HG02642 (cell line): Measurements from ENCODE around the gene NDUFA13.

ENCODE experiments used
- ATAC-seq: cut with Tn5 transposase; IDR thresholded peaks from one replicate; pipeline ENCODE4 v1.9.1; 2021; ENCODE audit warnings: mild to moderate bottlenecking; ENCODE audit not compliant: unreplicated experiment, poor library complexity

NDUFA13 gene

GRCh38 chr19:19488875-19489690 is 26.9 kb upstream of the NDUFA13 start:
- ATAC-seq = peak; percentile 58

- ATAC-seq = peak; percentile 7
Observed at GRCh38 chr19:19489804-19490204, 26.2 kb upstream of the NDUFA13 start.

- ATAC-seq = peak; percentile 37
Observed at GRCh38 chr19:19490214-19490968, 25.6 kb upstream of the NDUFA13 start.

GRCh38 chr19:19491321-19492025 is 24.6 kb upstream of the NDUFA13 start:
- ATAC-seq = no peak

GRCh38 chr19:19492026-19492610 is 23.9 kb upstream of the NDUFA13 start:
- no peak for ATAC-seq

GRCh38 chr19:19493841-19494546 is 22.0 kb upstream of the NDUFA13 start:
- ATAC-seq = no peak

GRCh38 chr19:19495614-19496603 is 20.1 kb upstream of the NDUFA13 start:
- ATAC-seq = no peak

GRCh38 chr19:19498255-19498991 is 17.6 kb upstream of the NDUFA13 start:
- no peak for ATAC-seq

GRCh38 chr19:19499272-19499995 is 16.6 kb upstream of the NDUFA13 start:
- no peak for ATAC-seq

GRCh38 chr19:19500975-19501644 is 14.9 kb upstream of the NDUFA13 start:
- no peak for ATAC-seq

GRCh38 chr19:19501798-19502197 is 14.2 kb upstream of the NDUFA13 start:
- ATAC-seq = no peak

- no peak for ATAC-seq
Observed at GRCh38 chr19:19502281-19502680, 13.7 kb upstream of the NDUFA13 start.

GRCh38 chr19:19502808-19503602 is 13.0 kb upstream of the NDUFA13 start:
- ATAC-seq = no peak

GRCh38 chr19:19504754-19505668 is 11.0 kb upstream of the NDUFA13 start:
- no peak for ATAC-seq

- no peak for ATAC-seq
Observed at GRCh38 chr19:19505669-19506326, 10.2 kb upstream of the NDUFA13 start.
